Stimulated activated CD8-positive, alpha-beta memory T cell treated with anti-CD3 and anti-CD28 coated beads, Interleukin-7, amount 100 ng/mL, for 4 hours (primary cell): ENCODE measurements around the gene PRPS1L1.

Experiments used
- DNase-seq, 2 donors: peaks; one replicate each; pipeline ENCODE4 v3.0.0-alpha.2; 2020; ENCODE audit warnings: low read depth in 2 of 2

PRPS1L1 gene

DNA sequence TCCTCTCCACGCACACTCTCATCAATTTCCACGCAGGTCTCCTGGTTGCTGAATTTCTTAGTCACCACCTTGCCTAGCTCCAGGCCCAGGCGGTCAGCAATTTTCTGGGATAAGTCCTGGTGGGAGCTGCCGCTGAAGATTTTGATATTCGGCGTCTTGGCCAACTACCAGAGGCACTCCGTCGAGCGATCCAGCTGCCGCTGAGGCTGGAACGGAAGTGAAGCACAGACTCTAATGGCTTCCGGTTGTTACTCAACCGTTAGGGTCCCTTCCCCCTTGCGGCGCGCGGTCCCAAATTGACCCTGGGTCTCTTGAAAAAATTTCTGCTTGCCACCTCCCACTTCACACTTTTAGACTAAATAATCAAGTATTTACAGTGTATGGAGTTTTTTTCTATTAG, at the start of gene PRPS1L1:
Gene PRPS1L1 (minus strand): TSS at position 219 of the 400 bp plus-strand sequence.
- DNase-seq: no peak

DNA sequence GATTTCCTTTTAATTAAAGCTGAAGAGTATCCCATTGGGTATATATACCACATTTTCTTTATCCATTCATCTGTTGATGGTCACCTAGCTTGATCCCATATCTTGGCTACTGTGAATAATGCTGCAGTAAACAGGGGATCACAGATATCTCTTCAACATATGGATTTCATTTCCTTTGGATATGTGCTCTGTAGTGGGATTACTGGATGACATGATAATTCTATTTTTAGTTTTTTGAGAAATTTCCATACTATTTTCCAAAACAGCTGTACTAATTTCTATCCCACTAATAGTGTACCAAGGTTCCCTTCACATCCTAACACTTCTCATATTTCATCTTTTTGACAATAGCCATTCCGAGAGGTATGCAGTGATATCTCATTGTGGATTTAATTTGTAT, 48.8 kb upstream of the PRPS1L1 start:
- no peak for DNase-seq

DNA sequence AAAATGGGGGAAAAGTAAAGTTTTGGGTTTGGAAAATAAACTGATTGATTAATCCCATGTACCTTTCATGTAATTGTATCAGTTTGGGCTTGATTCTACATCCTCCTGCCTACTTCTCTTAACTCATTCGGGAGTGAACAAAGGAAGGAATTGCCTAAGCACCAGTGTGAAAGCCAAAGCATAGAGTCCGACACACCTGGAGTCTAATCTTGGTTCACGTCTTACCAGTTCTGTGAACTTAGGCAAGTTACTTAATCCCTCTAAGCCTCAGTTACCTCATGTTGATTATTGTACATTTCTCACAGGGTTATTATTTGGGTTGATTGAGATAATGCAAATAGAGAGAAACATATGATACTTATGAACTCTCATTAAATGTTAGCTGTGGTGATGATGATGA, 41.1 kb upstream of the PRPS1L1 start:
- no peak for DNase-seq

DNA sequence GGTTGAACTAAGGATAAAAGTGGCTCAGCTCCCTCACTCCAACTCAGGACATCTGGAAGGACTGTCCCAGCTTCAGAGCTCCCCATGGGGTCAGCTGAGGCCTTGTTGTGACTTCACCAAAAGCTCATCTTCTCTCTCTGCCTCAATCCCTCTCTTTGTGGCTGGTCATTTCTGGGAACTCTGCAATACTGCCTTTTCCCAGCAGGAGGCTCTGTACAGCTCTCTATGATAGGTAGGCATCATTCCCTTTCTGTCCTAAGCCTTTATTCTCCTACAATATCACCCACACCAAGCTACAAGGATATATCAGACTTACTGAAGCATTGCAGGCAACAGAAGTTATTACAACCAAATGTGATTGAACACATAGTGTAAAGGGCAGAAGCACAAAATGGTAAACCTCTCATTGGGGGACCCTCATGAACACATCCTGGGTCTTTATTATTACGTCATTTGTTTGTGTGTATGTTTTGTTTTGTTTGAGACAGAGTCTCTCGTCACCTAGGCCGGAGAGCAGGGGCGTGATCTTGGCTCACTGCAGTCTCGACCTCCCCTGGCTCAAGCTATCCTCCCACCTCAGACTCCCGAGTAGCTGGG, 36.7 kb upstream of the PRPS1L1 start:
- no peak for DNase-seq

GRCh38 chr7:18063149-18063901, 35.7 kb upstream of the PRPS1L1 start:
- no peak for DNase-seq

DNA sequence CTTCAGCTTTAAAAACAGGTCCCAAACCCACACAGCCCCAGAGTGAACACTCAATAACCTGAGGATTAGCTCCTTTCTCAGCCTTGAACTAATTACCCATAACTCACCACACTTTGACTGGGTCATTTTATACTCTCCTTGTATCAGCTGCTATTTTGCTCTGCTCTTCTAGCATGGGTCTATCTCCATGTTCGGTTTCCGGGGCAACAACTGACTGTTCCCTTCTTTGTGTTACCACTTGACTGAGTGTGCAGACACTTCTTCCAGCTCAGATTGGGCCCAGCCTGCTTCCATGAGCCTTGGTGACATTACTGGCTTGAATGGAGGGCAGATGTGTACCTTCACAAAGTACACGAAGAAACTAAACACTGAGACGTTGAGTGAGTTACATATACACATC, 31.5 kb upstream of the PRPS1L1 start:
- no peak for DNase-seq

DNA sequence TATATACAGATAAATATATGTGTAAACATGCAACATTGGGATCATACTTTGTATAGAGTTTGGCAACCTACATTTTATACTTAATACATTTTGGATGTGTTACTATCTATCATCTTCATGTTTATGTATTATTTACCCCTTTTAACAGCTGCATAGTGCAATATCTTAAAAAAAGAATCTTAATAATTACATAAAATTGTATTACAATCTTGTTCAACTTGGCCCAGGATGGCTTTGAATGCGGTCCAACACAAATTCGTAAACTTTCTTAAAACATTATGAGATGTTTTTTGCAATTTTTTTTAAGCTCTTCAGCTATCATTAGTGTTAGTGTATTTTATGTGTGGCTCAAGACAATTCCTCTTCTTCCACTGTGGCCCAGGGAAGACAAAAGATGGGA, 26.3 kb upstream of the PRPS1L1 start:
- DNase-seq: no peak

DNA sequence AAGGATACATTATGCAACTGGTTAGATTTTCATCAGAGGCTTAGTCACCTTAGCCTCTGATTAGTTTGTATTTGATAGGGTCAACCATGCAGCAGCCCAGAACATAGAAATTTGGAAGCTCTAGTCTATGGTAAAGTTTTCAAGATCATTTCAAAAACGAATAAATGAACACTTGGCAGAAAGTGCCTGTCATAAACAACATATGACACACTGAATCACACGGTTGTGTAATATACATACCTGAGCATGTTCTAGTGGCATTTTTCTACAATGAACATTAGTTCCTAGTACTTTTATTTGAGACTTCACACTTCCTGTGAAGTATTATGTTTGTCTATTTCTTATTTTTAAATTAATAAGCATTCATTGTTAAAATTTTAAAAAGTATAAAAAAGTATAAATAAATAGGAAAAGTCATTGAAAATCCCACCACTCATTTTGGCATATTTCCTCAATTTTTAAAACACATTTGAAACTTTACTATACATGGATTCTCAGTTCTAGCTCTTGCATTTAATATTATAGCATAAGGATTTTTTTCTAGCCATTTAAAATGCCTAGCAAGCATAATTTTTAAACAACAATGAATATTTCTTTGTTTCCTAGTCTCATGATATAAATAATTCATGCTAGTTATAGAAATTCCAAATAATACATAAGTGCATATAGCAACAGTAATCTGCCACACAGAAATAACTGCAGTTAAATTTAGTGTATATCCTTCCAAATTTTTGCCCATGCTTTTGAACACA, 25.7 kb upstream of the PRPS1L1 start:
- no peak for DNase-seq

- DNase-seq: no peak
Measured at GRCh38 chr7:18049262-18049661, 21.6 kb upstream of the PRPS1L1 start.

DNA sequence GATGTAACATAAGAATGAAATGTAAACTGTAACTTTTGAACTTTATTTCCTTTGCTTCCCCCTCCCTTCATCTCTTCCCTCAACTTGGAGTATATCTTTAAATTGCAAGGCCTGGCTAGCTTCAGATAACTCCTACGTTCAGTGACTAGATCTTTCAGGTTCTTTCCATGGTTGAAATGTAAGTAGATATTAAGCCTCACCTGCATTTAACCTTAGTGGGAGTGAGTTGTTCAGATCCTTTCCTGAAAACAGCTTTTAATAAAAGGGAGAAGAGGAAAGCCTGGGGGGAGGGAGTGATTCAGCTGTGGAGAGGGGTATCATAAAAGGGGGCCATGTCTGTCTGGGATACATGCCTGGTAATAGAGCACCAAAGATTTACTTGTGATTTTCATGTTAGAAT, 19.0 kb upstream of the PRPS1L1 start:
- no peak for DNase-seq

DNA sequence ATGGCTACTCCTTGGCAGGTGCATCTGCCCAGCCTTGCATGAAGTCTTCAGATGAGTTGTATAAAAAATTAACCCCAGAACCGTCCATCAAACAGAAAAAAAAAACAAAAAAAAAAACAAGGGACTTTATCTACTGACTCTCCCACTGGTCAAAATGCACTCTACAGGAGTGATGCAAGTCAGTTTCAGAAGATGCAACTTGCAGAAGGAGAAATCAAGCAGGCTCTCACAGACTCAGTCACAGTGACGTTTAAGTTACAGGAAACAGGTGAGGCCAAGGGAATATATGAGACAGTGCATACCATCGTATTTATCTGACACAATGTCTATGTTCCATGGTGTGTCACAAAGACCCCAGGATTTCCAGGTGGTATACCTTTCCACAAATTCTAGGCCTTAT, 17.5 kb upstream of the PRPS1L1 start:
- no peak for DNase-seq

DNA sequence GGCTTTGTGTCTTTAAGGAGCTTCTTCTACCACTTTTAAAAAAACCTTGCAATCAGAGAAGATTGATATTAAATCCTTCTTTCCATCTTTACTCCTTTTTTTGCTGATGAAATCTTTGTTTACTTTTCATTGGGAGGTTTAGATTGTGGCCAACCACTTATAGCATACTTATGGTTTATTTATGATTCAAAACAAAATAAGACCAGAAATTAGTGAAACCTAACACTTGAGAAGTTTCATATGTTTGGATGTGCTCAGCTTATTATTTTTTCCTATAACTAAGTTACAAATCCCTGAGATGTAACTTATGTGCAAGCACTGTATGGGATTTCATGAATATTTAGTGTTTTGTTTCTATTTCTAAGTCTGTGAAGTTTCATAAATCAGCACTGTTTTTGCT, 13.5 kb upstream of the PRPS1L1 start:
- no peak for DNase-seq

- DNase-seq: no peak
Measured at GRCh38 chr7:18040196-18040595, 12.6 kb upstream of the PRPS1L1 start.

- DNase-seq: no peak
Measured at GRCh38 chr7:18038382-18038781, 10.7 kb upstream of the PRPS1L1 start.

- DNase-seq: no peak
Measured at GRCh38 chr7:18037609-18038008, 10.0 kb upstream of the PRPS1L1 start.

DNA sequence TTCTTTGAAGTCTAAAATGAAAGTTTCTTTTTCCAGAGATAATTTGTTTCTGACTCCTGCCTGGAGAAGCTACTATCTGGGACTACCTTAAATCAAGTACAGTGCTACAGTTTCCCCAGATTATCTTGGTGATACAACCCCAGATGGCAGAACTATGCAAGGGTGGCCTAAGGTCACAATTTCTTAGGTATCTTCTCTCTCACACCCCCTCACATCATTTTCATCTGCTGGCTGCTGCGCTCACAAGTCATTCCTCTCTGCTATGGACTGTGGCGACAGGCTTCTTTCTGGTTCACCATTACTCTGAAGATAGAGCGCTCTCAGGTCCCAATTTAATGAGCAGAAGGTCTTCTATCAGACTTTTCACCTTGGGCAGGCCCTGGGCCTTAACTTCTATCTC, 9.1 kb upstream of the PRPS1L1 start:
- no peak for DNase-seq

DNA sequence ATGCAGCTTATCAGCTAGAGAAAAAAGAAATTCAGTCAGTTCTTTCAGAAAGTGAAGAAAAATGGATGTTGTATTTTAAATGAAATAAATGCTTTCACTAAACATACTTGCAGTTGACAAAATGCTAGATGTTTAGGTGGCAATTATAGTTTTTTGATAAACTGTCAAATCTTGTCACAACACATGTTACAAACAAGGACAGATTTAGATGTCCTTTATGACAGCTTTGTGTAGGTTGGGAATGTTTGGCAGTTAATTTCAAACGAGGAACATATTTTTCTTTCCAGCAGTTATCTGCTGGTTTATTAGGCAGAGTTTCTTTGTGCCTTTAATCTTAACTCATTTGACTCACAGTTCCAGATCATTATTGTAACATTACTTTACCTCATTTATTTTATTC, 3.1 kb upstream of the PRPS1L1 start:
- no peak for DNase-seq

- no peak for DNase-seq
Measured at GRCh38 chr7:18020138-18020715, 7.4 kb downstream of the PRPS1L1 start.

- no peak for DNase-seq
Measured at GRCh38 chr7:18019555-18019954, 8.1 kb downstream of the PRPS1L1 start.

- DNase-seq: no peak
Measured at GRCh38 chr7:18018296-18019215, 9.1 kb downstream of the PRPS1L1 start.
